Measurements from ENCODE around the gene SLC4A3. TPM values are rescaled to one million over a fixed set of nuclear protein-coding genes. Genes with fewer than 3 reads are reported as not detected.

The SLC4A3 gene
- total and polyA plus RNA-seq, 2 of the 8 experiments (the other 6 are each of a cell fraction or from before 2014, with no cell fraction given), result 4.8 to 7.4 TPM

DNA sequence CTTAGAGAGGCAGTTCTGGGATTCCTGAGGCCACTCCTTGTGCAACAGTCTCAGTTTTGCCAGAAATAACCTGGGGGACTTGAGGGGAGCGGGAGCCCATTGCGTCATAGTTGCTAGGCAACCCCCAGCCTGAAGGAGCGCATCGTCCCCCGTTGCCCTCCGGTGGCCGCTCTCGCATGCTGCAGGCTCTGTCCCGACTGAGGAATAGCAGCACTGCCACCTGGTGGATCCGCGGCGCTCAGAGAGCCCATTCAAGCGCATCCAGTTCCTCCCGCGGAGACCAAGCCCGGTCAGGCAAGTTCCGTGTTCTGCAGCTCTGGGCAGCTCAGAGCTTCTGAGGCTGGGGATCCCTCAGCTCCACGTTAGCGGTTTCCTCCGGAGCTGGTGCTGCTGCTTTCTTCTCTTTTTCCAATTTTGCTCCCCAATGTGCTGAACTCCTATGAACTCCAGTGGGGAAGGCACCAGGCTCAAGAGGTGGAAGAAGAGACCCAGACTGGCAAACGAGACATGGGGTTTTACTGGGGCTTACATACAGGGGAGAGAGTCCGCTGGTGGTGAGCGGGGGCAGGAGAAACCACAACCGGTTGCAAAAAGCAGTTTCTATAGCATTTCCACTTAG, 15.1 kb downstream of the SLC4A3 start (continued):
- peak; percentile 53; the same call in 1 of the 2 replicates for TF ChIP-seq CHD2 (IDR thresholded peaks at IDR 0.05; ENCODE audit: low read length)
- TF ChIP-seq JUND (IDR thresholded peaks at IDR 0.05; ENCODE audit: low read length), result peak; percentile 81
- no peak for TF ChIP-seq POU5F1 (IDR thresholded peaks at IDR 0.05; ENCODE audit: low read depth, low read length)
- no peak for TF ChIP-seq JUN (IDR thresholded peaks at IDR 0.05; ENCODE audit: low read depth, low read length)
- no peak for TF ChIP-seq SP1 (IDR thresholded peaks at IDR 0.05; ENCODE audit: low read depth, low read length)
- peak; percentile 25 for TF ChIP-seq KDM4A (IDR thresholded peaks at IDR 0.05; ENCODE audit: low read depth, low read length, severe bottlenecking)
- no peak for TF ChIP-seq FOSL1 (IDR thresholded peaks at IDR 0.05; ENCODE audit: insufficient read depth, low read depth, low read length)
- TF ChIP-seq ZNF274 (IDR thresholded peaks at IDR 0.05; ENCODE audit: borderline replicate concordance, extremely low read depth, low read length), result no peak
- peak; percentile 95 to 96 for TF ChIP-seq RAD21 (IDR thresholded peaks at IDR 0.05 in 1 of 2, conservative IDR thresholded peaks at IDR 0.05 in 1 of 2; ENCODE audit: low read depth in 2 of 2, low read length in 2 of 2)
- no peak; the same call in 1 of the 2 replicates for TF ChIP-seq SRF (IDR thresholded peaks at IDR 0.05; ENCODE audit: low read depth, low read length)
- peak; percentile 92 for TF ChIP-seq RFX5 (IDR thresholded peaks at IDR 0.05; ENCODE audit: borderline replicate concordance, low read depth, low read length)
- peak in 1 of 2 experiments; percentile 23; a peak in 1 of 3 replicates for TF ChIP-seq EP300 (IDR thresholded peaks at IDR 0.05; ENCODE audit: borderline replicate concordance in 1 of 2, low read depth in 2 of 2, low read length in 2 of 2)
- peak; percentile 86 for TF ChIP-seq CREB1 (IDR thresholded peaks at IDR 0.05)
- no peak for TF ChIP-seq CBX5 (IDR thresholded peaks at IDR 0.05; ENCODE audit: low read depth, low read length)
- no peak for TF ChIP-seq EGR1 (IDR thresholded peaks at IDR 0.05; ENCODE audit: borderline replicate concordance, low read depth, low read length)
- peak; percentile 58 for TF ChIP-seq ASH2L (IDR thresholded peaks at IDR 0.05; ENCODE audit: low read length)
- peak; percentile 14; the same call in 1 of the 2 replicates for TF ChIP-seq BRCA1 (IDR thresholded peaks at IDR 0.05; ENCODE audit: low read depth, low read length)
- TF ChIP-seq EZH2 (IDR thresholded peaks at IDR 0.05; ENCODE audit: low read depth, low read length, severe bottlenecking), result no peak
- TF ChIP-seq BCL11A (IDR thresholded peaks at IDR 0.05; ENCODE audit: low read depth in 2 of 2, low read length in 2 of 2), result no peak
- TF ChIP-seq CBX8 (IDR thresholded peaks at IDR 0.05; ENCODE audit: borderline replicate concordance, low read depth, low read length), result no peak
- TF ChIP-seq KDM1A (IDR thresholded peaks at IDR 0.05; ENCODE audit: borderline replicate concordance, low read length), result no peak
- peak; percentile 96 for TF ChIP-seq CEBPB (IDR thresholded peaks at IDR 0.05; ENCODE audit: low read depth, low read length)
- no peak for TF ChIP-seq SUZ12 (IDR thresholded peaks at IDR 0.05; ENCODE audit: low read length)
- no peak for TF ChIP-seq TCF12 (IDR thresholded peaks at IDR 0.05; ENCODE audit: low read depth, low read length)
- TF ChIP-seq RBBP5 (IDR thresholded peaks at IDR 0.05; ENCODE audit: borderline replicate concordance, low read depth, low read length), result no peak
- peak; percentile 17; the same call in 1 of the 2 replicates for TF ChIP-seq SP4 (IDR thresholded peaks at IDR 0.05; ENCODE audit: low read length)
